Measurements from ENCODE around the gene CDKN1C.

CDKN1C gene

DNA sequence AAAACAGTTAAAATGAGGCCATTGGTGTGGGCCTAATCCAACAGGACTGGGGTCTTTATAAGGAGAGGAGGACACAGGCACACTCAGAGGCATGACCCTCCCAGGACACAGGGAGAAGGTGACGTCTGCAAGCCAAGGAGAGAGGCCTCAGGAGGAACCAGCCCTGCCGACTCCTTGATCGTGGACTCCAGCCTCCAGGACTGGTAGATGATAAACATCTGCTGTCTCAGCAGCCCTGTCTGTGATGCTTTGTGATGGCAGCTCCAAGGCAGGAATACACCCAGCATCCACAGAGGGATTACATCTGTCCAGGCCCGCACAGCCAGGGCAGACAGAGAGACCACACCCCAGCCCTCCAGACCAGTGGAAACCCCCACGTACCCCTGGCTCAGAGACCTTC is 18.4 kb downstream of the CDKN1C start:
- no peak for DNase-seq

DNA sequence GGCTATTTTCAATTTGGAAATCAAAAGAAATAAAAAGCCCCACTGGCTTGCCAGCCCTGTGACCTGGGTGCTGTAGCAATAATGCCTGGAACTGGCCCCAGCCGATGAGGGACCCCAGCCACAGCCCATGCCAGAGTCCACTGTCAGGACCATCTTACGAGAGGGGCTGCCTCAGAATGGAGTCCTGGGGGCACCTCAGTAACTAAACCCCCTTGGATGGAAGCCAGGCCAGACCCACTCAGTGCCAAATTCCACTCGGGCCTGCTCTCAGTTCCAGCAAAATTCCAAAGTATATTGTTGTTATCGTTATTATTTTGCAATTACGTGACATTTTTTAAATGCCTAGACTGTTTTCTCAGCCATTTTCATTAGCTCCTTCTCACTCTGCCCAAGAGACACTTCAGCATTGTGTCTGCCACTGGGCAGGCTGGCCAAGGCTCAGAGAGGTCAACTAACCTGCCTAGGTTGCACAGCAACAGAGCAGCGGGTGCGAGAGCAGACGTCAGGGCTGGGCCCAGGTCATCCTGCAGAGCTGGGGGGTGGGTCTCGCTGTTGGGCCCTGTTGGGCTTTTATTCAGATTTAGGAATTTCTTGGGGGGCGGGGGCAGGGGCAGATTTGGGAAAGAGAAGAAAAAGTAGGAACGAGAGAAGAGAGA is 19.5 kb downstream of the CDKN1C start:
- no peak for DNase-seq

DNA sequence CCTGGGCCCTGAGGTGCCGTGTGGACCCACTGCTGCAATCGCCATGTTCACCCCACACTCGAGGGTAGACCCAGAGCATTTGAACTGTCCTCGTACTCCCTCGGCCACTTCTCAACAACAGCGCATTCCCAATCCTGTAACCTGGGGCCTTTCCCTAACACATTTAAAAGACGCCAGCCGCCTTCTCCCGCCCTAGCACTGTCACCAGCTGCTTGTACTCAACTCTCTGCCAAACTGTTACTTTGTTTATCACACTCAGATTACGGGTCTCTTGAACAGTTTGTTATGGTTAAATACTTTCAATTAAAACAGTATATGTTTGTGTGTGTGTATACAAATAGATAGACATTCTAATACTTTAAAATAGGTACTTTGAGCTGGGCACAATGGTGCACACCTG is 20.7 kb downstream of the CDKN1C start:
- no peak for DNase-seq

DNA sequence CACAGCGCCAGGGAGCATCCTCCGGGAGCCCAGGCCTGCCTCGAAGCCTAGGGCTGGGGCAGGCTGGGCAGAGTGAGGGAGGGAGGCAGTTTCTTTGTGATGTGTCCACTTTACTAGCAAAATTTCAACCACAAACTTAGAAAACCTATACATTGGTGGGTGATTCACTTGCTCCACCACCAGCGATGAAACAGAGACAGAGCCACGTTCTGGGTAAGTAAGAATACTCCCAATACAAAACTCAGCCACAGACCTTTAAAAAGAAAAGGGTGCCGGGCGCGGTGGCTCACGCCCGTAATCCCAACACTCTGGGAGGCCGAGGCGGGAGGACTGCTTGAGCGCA is 22.3 kb downstream of the CDKN1C start:
- DNase-seq, result no peak

DNA sequence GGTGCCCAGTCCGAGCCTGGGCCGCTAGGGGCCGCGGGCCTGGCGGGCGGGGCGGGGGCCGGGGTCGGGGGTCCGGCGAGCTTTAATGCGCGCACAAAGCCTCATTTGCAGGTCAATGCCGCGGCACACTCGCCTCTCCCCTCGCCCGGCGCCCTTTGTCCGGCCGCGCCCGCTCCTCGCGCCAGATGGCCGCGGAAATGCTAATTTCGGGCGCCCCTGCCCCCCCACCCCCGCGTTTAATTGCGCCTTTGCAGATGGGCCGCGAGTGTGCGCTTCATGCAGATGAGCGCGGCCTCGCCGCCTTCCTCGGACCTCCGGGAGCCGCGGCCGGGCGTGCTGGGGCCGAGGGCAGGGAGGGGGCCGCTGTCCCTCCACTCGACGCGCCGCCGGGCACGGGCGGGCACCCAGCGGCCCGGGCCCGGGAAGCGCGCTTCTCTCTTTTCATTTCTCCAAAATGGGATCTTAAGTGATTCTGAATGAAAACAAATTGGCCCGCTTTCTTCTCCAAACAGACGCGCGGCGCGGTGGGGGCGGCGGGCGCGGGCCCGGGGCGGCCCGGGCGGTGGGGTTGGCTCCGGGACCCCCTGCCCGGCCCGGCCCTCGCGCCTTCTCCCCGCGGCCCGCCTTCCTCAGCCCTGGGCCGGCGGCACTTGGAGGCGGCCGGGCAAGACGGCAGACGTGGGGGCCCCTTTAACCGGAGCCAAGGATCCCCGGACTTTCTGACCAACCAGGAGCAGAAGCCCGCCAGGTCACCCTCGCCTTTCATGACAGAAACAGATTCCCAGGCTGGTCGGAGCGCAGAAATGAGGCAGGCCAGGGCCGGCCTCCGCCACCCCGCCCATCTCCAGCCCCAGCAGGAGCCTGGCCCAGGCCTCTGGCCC is 22.9 kb downstream of the CDKN1C start:
- no peak for DNase-seq

DNA sequence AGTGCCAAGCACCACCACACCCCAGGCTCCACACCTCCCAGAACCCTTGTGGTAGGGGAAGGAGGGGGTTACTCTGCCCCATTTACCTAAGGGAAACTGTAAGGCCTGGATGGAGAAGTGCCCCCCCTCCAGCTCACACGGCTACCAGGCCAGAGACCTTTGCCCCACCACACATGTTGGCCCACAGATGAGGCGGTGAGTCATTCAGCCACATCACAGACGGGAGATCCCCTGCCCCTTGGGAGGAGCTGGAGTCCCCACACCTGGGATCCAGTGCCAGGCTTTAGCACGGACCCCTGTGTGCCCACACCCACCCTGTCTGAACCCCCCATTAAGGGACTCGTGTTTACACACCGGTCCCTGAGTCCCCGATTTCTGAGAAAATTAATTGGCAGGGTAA is 24.9 kb downstream of the CDKN1C start:
- no peak for DNase-seq

DNA sequence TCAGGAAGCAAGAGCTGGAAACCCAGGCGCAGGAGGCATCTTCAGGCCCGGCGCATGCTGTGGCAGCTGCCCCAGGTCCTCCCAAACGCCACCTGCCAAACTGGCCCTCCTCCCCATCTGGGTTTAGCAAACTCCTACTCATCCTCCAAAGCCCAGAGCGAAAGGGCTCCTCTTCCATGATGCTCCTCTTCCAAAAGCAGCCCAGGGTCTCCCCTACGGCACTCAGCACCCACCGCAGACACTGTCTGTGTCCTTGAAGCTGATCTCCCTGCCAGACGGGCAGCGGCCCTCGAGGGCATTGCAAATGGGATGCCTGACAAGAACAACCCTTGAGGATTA is 25.9 kb downstream of the CDKN1C start:
- DNase-seq, result no peak

DNA sequence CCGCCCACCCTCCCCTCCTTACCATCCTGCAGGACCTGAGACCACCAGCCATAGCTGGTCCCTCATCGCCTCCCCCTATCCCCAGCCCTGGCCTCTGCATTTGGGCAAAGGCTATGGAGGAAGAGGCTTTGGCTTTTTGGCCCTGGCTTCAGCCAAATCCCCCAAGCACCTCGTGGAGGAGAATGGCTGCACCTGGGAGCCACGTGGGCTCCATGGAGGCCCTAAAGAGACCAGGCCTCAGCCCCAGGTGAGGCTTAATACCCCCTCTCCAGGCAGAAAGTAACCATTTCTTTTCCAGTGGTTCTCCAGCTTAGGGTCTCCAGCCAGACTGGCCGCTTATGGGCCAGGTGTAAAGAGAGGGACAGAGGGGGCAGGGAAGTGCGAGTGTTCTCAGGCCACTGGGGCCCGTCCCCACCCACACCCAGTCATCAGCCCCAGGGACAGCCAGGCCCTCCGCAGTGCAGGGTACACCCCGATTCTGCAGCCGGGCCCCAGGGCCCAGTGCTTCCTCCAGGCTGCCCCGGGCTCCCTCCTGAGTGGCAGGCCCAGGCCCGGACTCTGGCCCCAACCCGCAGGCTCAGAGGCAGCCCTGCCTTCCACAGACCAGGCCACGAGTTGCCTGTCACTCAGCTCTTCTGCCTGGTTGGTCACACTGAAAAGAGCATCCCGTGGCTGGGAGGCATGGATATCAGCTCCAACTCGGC is 26.4 kb downstream of the CDKN1C start:
- DNase-seq, result no peak

DNA sequence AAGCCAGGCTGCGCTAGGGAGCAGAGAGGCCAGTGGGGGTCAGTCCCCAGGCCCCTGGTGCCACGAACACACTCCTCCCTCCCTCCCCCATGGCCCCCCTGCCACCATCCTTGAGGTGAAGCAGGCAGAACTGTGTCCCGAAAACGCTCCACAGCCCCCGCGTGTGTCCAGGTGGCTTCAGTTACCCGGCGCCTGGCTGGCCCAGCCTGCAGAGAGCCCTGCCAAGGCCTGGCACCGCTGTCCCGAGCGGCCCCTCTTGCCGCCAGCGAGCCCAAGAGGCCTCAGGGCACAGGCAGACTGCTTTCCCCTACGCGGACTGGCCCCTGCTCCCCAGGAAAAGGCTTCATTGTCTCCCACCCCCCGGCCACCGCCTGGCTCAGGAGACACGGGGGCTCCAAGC is 27.7 kb downstream of the CDKN1C start:
- DNase-seq, result no peak

DNA sequence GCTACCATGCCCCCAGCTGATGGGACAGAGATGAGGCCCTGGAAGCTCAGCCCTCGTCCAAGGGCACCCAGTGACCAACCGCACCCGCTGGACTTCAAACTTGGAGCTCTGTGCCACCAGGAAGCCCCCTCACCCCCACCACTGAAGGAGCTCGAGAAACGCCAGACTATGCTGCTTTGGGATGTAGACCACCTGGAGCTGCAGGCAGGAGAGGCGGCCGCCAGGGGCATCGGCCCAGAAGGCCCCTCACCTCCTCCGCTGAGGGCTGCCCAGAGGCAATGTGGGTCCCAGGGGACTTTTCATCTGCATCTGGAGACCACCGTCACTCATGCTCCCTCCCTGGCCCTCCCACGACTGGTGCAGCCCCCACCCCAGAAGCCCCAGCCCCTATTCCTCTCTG is 28.3 kb downstream of the CDKN1C start:
- DNase-seq, result no peak

DNA sequence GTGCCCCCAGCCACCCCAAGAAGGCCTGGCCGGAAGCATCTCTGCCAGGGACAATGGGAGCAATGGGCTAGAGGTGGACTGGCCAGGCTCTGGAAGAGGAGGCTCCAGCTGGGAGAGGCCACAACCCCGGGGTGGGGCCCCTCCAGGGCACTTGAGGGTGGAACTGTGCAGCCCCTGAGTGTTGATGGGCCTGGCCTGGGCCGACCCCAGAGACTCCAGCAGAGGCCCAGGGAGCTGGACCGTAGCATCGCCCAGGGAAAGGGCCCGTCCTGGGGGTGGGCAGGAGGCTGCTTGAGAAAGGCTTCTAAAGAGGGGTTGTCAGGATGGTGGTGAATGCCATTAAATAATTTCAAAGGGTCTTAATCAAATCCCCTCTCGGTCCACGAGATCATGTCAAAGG is 30.4 kb downstream of the CDKN1C start:
- no peak for DNase-seq

DNA sequence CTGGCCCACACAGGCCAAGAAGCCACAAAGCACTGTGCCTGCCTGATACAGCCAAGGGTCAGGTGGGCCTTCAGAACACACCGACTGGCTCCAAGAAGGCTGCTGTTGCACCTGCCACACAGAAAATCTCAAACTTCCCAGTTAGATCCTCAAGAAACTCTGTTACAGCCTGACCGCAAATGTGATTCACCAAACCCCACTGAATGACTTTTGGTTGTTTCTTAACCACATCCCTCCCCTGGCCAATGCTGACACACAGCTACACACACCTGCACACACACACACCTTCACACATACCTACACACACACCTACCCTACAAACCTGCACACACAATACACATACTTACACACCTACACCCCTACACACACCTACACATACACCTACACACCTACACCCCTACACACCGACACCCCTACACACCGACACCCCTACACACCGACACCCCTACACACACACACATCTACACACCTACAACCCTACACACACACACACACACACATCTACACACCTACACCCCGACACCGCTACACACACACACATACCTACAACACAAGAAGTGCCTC is 31.5 kb downstream of the CDKN1C start:
- DNase-seq, result no peak

DNA sequence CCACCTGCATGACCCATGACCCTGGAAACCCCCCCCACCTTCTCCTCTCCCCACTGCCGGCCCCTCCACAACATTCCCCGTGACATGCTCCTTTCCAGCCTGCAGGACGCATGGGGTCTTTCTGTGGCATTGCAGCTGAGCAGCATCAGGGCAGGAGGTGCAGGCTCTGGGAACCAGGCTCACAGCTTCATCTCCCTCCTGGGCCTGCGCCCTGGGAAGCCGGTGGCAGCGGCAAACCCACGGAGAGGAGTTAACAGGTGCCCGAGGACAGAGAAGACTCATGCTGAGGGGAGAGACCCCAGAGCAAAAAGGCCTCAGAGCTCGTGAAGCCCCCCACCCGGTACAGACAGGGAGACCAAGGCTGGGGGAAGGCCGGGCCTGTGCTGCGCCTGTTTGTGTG is 32.2 kb downstream of the CDKN1C start:
- no peak for DNase-seq

DNA sequence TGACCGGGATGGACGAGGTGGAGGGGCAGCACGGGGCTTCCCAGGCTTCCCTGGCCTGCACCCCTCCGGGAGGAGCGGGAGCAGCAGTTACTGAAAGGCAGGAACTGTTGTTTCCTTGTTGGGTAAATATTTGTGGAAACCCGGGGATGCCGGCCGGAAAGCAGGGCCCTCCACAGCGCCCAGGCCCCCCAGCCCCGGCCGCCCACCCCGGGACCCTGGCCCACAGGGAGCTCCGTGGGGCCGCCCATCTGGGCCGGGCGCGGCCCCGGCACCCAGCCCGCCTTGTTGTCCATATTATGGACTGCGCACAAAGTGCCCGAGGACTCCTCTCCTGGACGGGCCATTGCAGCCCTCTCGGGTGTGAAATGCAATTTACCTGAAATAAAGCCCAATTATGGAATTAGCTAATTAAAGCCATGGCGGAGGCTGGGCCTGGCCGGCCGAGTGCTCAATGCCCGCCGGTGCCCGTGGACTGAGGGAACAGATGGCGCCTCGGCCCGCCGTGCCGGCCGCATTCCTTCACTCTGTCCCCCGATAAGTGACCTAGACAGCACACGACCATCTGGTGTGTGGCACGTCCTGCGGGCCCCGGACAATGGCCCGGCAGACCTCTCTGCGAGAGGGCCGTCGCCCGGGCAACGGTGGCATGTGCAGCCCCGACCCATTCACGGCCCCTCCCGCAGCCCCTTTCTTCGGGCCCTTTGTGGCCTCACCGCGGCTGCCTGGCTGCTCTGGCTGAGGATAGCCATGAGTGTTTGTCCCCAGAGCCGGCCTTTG is 35.4 kb downstream of the CDKN1C start:
- DNase-seq, result no peak

DNA sequence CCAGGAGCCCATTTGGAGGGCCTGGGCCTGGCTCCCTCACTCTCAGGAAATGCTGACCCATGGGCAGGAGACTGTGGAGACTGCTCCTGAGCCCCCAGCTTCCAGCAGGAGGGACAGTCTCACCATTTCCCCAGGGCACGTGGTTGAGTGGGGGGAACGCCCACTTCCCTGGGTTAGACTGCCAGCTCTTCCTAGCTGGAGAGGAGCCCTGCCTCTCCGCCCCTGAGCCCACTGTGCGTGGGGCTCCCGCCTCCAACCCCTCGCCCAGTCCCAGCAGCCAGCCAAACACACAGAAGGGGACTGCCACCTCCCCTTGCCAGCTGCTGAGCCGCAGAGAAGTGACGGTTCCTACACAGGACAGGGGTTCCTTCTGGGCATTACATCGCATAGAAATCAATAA is 37.1 kb downstream of the CDKN1C start:
- no peak for DNase-seq

DNA sequence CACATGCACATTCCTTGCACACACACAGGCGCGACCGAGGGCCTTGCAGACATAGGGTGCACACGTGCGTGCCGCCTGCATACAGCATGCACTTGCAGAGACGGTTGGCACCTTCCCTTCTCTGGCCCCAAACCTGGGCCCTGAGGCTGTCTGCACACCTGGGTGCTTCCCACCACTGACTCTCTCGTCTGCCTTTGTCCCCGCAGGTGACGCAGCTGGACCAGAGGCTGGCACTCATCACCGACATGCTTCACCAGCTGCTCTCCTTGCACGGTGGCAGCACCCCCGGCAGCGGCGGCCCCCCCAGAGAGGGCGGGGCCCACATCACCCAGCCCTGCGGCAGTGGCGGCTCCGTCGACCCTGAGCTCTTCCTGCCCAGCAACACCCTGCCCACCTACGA is 38.0 kb downstream of the CDKN1C start:
- DNase-seq, result no peak

DNA sequence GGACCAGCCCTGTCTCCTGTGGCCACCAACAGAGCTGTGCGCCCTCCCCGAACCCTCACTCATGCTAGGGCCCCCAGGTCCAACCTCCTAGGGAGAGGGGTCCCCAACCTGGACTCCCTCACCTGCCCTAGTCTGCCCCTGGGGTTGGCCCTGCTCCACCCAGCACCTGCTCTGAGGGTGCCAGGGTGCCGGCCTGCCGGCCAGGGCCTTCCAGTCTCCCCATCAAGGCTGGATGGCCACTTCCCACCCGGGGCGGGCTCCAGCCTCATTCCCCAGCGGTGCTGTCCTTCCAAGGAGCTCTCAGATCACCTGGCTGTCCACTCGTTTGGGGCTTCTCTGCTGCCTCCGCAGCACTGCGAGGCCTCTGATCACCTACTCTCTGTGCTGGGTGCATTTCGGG is 39.1 kb downstream of the CDKN1C start:
- DNase-seq, result no peak

DNA sequence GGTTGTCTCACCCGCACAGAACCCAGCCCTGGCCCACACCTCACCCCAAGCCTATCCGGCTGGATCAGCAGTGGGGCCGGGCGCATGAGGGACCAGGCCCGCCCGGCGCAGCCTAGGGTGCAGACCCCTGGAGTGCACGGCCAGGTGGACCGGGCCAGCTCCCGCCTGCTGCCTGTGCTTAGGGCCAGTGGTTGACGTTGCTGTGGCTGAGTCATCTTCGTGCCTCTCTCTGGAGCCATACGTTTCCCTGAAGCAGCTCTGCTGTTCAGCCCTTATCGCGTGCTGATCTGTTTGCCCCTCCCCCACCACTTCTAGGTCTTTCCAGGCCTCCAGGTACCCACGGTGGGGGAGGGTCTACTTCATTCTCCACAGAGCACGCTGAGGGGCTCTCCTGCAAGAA is 39.5 kb downstream of the CDKN1C start:
- DNase-seq, result no peak

DNA sequence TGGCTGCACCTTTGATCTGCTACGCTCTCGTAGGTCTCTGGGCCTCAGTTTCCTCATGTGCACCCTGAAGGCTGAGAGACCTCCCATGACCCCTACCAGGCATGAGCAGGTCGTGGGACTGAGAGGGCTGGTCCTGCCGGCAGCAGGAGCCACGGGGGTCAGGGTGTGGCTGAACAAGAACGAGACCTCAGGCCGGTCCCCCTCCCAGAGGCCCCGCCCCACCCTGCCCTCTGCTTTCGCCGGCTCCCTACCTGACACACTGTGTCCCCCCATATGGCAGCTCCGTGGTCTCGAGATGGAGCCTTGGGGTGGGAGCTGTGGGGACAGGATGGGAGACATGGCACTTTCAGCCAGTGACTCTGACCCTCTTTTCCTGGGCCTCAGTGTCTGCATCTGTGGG is 40.6 kb downstream of the CDKN1C start:
- no peak for DNase-seq

DNA sequence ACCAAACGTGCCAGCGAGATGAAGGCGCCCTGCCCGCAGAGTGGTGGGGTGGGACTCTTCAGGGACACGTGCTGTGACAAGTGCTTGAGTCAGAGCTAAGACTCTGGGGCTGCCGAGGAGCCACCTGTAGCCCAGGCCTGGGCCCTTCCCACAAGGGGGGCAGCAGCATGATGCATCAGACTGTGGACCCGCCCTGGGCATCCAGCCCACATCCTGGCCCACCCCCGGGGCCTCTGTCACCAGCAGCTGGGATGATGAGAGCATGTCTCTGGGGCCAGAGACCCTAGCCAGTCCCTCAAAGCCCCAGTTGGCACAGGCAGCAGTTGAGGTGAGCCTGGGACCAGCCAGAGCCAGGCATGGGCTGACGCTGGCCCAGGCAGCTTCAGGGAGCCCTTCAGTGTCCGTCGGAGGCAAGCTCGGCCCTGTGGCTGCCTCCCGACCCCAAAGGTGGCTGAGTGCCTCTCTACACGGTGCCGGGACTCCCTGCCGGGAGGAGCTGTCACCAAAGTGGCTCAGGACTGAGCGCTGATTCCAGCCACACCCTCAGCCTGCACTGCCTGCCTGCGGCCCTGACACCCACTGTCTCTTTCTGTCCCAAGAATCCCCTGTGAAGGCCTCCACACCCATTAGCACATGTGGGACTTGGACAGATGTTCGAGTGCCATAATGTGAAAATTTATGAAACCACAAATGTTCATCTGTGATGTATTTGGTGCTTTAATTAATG is 41.3 kb downstream of the CDKN1C start:
- DNase-seq, result peak; percentile 19

DNA sequence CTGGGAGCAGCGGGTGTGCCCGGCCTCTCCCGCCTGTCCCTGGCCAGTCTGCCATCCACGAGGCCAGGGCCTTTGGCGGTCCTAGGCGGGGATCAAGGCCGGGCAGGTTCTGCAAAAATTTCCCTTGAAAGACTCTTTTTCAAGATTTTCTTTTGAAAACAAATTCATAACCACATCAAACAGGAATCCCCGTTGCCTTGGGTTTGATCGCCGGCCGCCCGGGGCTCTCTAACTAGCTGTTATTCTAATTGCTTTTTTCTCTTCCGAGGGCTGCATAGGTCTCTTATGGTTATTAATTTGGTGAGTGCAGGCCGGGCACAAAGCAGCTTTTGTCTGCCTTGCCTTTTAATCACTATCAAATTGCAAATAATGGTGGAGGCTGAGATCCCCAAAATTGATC is 42.0 kb downstream of the CDKN1C start:
- DNase-seq, result no peak

DNA sequence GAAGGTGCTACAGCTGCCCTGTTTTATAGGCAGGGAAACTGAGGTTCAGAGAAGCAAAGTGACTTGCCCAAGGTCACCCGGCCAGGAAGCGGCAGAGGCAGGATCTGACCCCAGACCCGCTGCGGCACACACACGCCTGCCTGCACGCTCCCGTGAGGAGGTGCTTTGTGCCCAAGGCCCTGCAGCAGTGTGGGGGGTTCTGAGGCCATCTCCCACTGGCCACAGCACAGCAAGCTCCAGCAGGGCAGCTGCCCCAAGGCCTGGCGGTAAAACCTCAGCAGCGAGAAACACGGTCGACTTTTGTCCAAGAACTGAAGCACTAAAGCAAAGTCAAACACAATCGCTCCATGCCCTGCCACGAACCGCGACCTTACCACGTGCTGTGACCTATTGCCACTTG is 42.7 kb downstream of the CDKN1C start:
- DNase-seq, result no peak
